B cell (primary cell): ENCODE results near the gene NANOS2. TPM values are rescaled to one million over a fixed set of nuclear protein-coding genes. Genes with fewer than 3 reads are reported as not detected.

Experiments used
- ATAC-seq: fragments of 200-7000 bp; cut with Tn5 transposase; one replicate; pipeline ENCODE4 v1.10.0; 2021; ENCODE audit warnings: low read depth, mild to moderate bottlenecking, moderate number of reproducible peaks, moderate library complexity
- CTCF ChIA-PET: fragments of 350-600 bp; sonication (Branson Sonifier 250); formaldehyde crosslinking; loops from one replicate; lab custom pipeline; 2021; ENCODE audit warnings: antibody characterized with exemption, inconsistent platforms; lab: Charles Lee
- POLR2A ChIA-PET: fragments of 350-600 bp; sonication (Branson Sonifier 250); formaldehyde crosslinking; loops from one replicate; lab custom pipeline; 2021; ENCODE audit warnings: antibody characterized with exemption; lab: Charles Lee
- DNase-seq: peaks from one replicate; pipeline ENCODE4 v3.0.0; 2013
- H2AFZ ChIP-seq: 2 replicates; pipeline ENCODE4 v1.6.1; 2012; ENCODE audit warnings: mild to moderate bottlenecking, low read depth, low read length; ENCODE audit not compliant: insufficient read depth, poor library complexity, severe bottlenecking
- H3K27ac ChIP-seq, 2 donors: 1 replicate in 1 of 2; 2 replicates in 1 of 2; pipeline ENCODE4 v1.5.1; 2012 to 2013; ENCODE audit warnings: low read length in 2 of 2, mild to moderate bottlenecking in 2 of 2, moderate library complexity in 1 of 2
- H3K27me3 ChIP-seq, 4 experiments: fragments of 200-600 bp in 1 of 4; sonication (generic) in 1 of 4; replicated peaks in 1 of 4; 1 replicate in 2 of 4; 2 replicates in 2 of 4; pipeline versions ENCODE4 v1.6.1 to v1.7.0; 2013 to 2016; ENCODE audit warnings: low read length in 3 of 4, mild to moderate bottlenecking in 2 of 4, mixed read lengths in 1 of 4, moderate library complexity in 1 of 4; ENCODE audit not compliant: insufficient read depth in 4 of 4, control insufficient read depth in 3 of 4; ENCODE audit errors: control extremely low read depth in 1 of 4
- H3K36me3 ChIP-seq, 2 experiments: replicated peaks in 1 of 2; 1 replicate in 1 of 2; 2 replicates in 1 of 2; pipeline versions ENCODE4 v1.6.1 to v1.7.1; 2013; ENCODE audit warnings: low read length in 1 of 2; ENCODE audit not compliant: insufficient read depth in 2 of 2, control insufficient read depth in 1 of 2; ENCODE audit errors: control extremely low read depth in 1 of 2, extremely low read depth in 1 of 2
- H3K4me1 ChIP-seq, 2 donors: fragments of 200-600 bp in 1 of 2; sonication (generic) in 1 of 2; 1 replicate in 1 of 2; 2 replicates in 1 of 2; pipeline versions ENCODE4 v1.5.1 to v1.6.1; 2013 to 2017; ENCODE audit warnings: low read length in 2 of 2; ENCODE audit not compliant: control insufficient read depth in 2 of 2, insufficient read depth in 2 of 2
- H3K4me2 ChIP-seq: replicated peaks from 2 replicates; pipeline ENCODE3; 2012; ENCODE audit warnings: mild to moderate bottlenecking, low read depth, low read length; ENCODE audit not compliant: poor library complexity, severe bottlenecking
- H3K4me3 ChIP-seq, 5 experiments: fragments of 200-600 bp in 1 of 5; sonication (generic) in 1 of 5; 1 replicate in 3 of 5; 2 replicates in 2 of 5; pipeline versions ENCODE4 v1.5.1 to v1.7.0; 2011 to 2016; ENCODE audit warnings: low read length in 4 of 5, mild to moderate bottlenecking in 4 of 5, low read depth in 2 of 5, control low read depth in 1 of 5, moderate library complexity in 1 of 5; ENCODE audit not compliant: insufficient read depth in 1 of 5; ENCODE audit errors: control extremely low read depth in 1 of 5, extremely low read depth in 1 of 5
- H3K79me2 ChIP-seq: fragments of 200-600 bp; sonication (generic); one replicate; pipeline ENCODE4 v1.6.0; 2016; ENCODE audit warnings: low read length; ENCODE audit not compliant: control insufficient read depth, insufficient read depth
- H3K9ac ChIP-seq: fragments of 200-600 bp; sonication (generic); 2 replicates; pipeline ENCODE4 v1.6.1; 2017; ENCODE audit warnings: mild to moderate bottlenecking, low read length, moderate library complexity
- H3K9me3 ChIP-seq, 3 donors: one replicate each; pipeline versions ENCODE4 v1.6.1 to v1.7.1; 2013; ENCODE audit warnings: low read length in 2 of 3; ENCODE audit not compliant: control insufficient read depth in 2 of 3, insufficient read depth in 1 of 3; ENCODE audit errors: control extremely low read depth in 1 of 3
- H4K20me1 ChIP-seq: 2 replicates; pipeline ENCODE4 v1.6.0; 2012; ENCODE audit warnings: mild to moderate bottlenecking, low read length; ENCODE audit not compliant: insufficient read depth, control insufficient read depth, poor library complexity, severe bottlenecking
- H3K27ac Mint-ChIP-seq: one replicate; pipeline ENCODE4 v1.8.0; 2021; ENCODE audit warnings: mixed read lengths
- H3K27me3 Mint-ChIP-seq: one replicate; pipeline ENCODE4 v1.8.0; 2021; ENCODE audit warnings: mixed read lengths
- H3K4me1 Mint-ChIP-seq: one replicate; pipeline ENCODE4 v1.8.0; 2021; ENCODE audit warnings: mixed read lengths
- H3K4me3 Mint-ChIP-seq: one replicate; pipeline ENCODE4 v1.8.0; 2021; ENCODE audit warnings: mixed read lengths
- H3K9me3 Mint-ChIP-seq: one replicate; pipeline ENCODE4 v1.8.0; 2022; ENCODE audit warnings: mixed read lengths; ENCODE audit not compliant: insufficient read depth
- EZH2 ChIP-seq: IDR thresholded peaks from 2 replicates; pipeline ENCODE4 v1.6.1; 2012; ENCODE audit warnings: borderline replicate concordance, low read depth, mild to moderate bottlenecking, moderate library complexity, low read length; ENCODE audit not compliant: insufficient read depth, poor library complexity, severe bottlenecking
- WGBS: methylation state at CpG from one replicate; pipeline ENCODE4 v1.1.5; 2013; ENCODE audit warnings: missing lambda C conversion rate; ENCODE audit not compliant: insufficient coverage; 5-methylcytosine and 5-hydroxymethylcytosine counted together
- intact Hi-C: fragments of 100-400 bp; cut with micrococcal nuclease; formaldehyde crosslinking; loops from one replicate; pipeline ENCODE4 v1.10.0; 2022
- polyA plus RNA-seq: library from polyadenylated mRNA; depleted of rRNA; stranded (reverse); fragments of >200 nt; gene quantifications from 2 replicates; pipeline ENCODE4 v1.2.3, GENCODE V29; 2012
- total RNA-seq, 2 donors: library from RNA; stranded (reverse); fragments of 120-200 nt in 1 of 2; gene quantifications; 1 replicate in 1 of 2; 2 replicates in 1 of 2; pipeline versions ENCODE4 v1.2.3 to v1.2.4, GENCODE V29; 2013 to 2022
- TF ChIP-seq, protein P1 (sequence below): fragments of 200-600 bp; IDR thresholded peaks from one replicate; pipeline ENCODE4 v1.8.0; 2022; ENCODE audit warnings: antibody characterized with exemption, mild to moderate bottlenecking

The NANOS2 gene
- total and polyA plus RNA-seq, 2 donors (not counting 1 experiment from before 2014, with no cell fraction given), result not detected

DNA sequence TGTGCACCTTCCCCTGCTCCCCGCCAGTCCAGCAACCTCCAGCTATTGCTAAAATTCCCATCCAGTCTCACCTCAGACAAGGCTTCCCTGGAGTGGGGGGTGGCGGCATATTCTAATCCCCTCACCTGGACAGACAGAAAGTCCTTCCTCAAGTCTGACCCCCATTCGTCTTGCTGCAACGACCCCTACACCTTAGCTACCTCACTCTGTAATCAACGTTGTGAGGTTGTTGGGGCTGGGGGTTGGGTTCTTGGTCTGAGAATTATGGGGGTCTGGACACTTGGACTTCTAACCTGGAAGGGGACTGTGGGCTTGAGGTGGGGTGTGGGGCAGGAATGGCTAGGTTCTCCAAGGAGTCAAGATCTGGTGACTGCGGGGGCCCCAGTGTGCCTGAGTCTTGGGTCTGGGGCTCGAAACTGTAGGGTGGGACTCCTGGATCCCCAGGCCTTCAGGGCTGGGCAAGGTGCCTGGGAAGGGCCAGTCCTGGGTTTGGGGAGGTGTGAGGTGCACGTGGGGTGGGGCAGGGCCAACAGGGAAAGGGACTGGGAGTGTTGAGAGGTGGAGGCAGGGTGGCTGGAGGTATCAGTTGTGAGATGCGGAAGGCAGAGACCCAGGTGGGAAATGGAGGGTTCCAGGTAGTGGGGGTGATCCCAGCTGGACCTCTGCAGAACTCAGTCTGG is 49.2 kb downstream of the NANOS2 start:
- WGBS, result 88% methylated on average over 5 of the region's 9 CpGs
- peaks cover 0 to 14% (median 6%) of the 10 kb centered on the region in 4 experiments for H3K27me3 ChIP-seq
- no peaks in the 10 kb centered on the region for H4K20me1 ChIP-seq
- TF ChIP-seq, protein P1, sequence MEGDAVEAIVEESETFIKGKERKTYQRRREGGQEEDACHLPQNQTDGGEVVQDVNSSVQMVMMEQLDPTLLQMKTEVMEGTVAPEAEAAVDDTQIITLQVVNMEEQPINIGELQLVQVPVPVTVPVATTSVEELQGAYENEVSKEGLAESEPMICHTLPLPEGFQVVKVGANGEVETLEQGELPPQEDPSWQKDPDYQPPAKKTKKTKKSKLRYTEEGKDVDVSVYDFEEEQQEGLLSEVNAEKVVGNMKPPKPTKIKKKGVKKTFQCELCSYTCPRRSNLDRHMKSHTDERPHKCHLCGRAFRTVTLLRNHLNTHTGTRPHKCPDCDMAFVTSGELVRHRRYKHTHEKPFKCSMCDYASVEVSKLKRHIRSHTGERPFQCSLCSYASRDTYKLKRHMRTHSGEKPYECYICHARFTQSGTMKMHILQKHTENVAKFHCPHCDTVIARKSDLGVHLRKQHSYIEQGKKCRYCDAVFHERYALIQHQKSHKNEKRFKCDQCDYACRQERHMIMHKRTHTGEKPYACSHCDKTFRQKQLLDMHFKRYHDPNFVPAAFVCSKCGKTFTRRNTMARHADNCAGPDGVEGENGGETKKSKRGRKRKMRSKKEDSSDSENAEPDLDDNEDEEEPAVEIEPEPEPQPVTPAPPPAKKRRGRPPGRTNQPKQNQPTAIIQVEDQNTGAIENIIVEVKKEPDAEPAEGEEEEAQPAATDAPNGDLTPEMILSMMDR, result no peak
- TF ChIP-seq EZH2, result no peak
- H3K27ac ChIP-seq, result no peak overlapping the region
- peaks cover 19% of the 10 kb centered on the region for H3K79me2 ChIP-seq
- POLR2A ChIA-PET, result no interaction called here
- ATAC-seq (no peak), DNase-seq (no peak)
- H2AFZ ChIP-seq, result no peak overlapping the region
- Mint-ChIP-seq H3K4me3 (peak overlapping the region; percentile 42), H3K27me3 (peaks cover 10% of the 10 kb centered on the region), H3K27ac (no peak overlapping the region), H3K4me1 (peaks cover 32% of the 10 kb centered on the region), H3K9me3 (no peaks in the 10 kb centered on the region)
- peaks cover 27 to 33% of the 10 kb centered on the region in 2 donors for H3K4me1 ChIP-seq
- CTCF ChIA-PET, result interaction anchor here (1.0 to 3.0 kb wide), 3 partner anchors 17 to 66 kb away, joined by 3 to 15 read pairs (median 11); partner anchors contain the start of gene MYPOP
- H3K4me3 ChIP-seq, result no peak overlapping the region
- H3K9me3 ChIP-seq, result peaks cover 0 to 4% (median 0%) of the 10 kb centered on the region in 3 donors
- H3K4me2 ChIP-seq, result no peak overlapping the region
- peaks cover 0 to 4% of the 10 kb centered on the region in 2 experiments for H3K36me3 ChIP-seq
- H3K9ac ChIP-seq, result no peak overlapping the region
- intact Hi-C loops, result no loop called here

DNA sequence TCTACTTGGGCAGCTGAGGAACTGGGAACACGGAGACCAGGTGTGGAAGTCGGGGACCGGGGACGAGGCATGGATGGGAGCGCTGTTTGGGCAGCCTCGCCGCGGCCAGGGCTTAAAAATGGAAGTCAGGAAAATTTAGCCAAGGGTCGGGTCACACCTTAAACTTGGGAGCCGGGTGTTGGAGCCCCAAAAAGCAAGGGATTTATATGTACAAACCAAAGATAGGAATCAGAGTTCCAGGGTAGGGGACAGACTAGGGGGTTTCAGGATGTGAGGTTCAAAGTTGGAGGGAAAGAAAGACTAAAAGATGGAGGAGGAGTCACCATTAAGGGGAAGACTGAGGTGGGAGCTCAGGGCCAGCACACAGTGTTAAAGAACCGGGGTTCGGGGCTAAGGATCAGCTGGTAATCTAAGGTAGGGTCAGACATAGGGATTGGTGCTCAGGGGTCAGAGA is 49.9 kb downstream of the NANOS2 start:
- H3K9ac ChIP-seq, result no peak overlapping the region

More for the DNA sequence above, 49.9 kb downstream of the NANOS2 start:
- no peak for TF ChIP-seq EZH2
- TF ChIP-seq, protein P1, result no peak
- Mint-ChIP-seq H3K4me1 (peaks cover 32% of the 10 kb centered on the region), H3K27ac (peak overlapping the region; percentile 37), H3K4me3 (peak overlapping the region; percentile 73), H3K27me3 (peaks cover 10% of the 10 kb centered on the region), H3K9me3 (no peaks in the 10 kb centered on the region)
- H3K9me3 ChIP-seq, result peaks cover 0 to 4% (median 0%) of the 10 kb centered on the region in 3 donors
- no peak for DNase-seq
- H3K4me1 ChIP-seq, result peaks cover 27 to 33% of the 10 kb centered on the region in 2 donors
- WGBS, result 47% methylated on average over 12 of the region's 12 CpGs
- ATAC-seq, result no peak
- ChIA-PET POLR2A (interaction anchor here (0.6 to 2.0 kb wide), 3 partner anchors 38 to 738 kb away, joined by 3 to 9 read pairs (median 4); partner anchors contain the start of gene MYPOP), CTCF (interaction anchor here (1.0 to 3.0 kb wide), 4 partner anchors 17 to 66 kb away, joined by 3 to 24 read pairs (median 13); partner anchors contain the start of genes IRF2BP1 and MYPOP)
- peaks cover 26% of the 10 kb centered on the region for H3K79me2 ChIP-seq
- no peak overlapping the region for H3K27ac ChIP-seq
- peak overlapping the region; percentile 86 for H2AFZ ChIP-seq
- intact Hi-C loops, result no loop called here
- peak overlapping the region; percentile 95 for H3K4me2 ChIP-seq
- peaks cover 0 to 8% of the 10 kb centered on the region in 2 experiments for H3K36me3 ChIP-seq
- no peaks in the 10 kb centered on the region for H4K20me1 ChIP-seq
- peak overlapping the region in 1 of 5 experiments; percentile 76 for H3K4me3 ChIP-seq
- H3K27me3 ChIP-seq, result peaks cover 0 to 14% (median 6%) of the 10 kb centered on the region in 4 experiments
